Liver (tissue), 9 donors: ENCODE results near the gene ALDH1A1. TPM values are rescaled to one million over a fixed set of nuclear protein-coding genes. Genes with fewer than 3 reads are reported as not detected.
A peak's percentile ranks its signal among the peaks of the same experiment; 100 is the strongest.

Experiments used
- DNase-seq: peaks from one replicate; pipeline ENCODE4 v3.0.0-alpha.2; 2017; ENCODE audit warnings: low spot score
- H3K27ac ChIP-seq, 2 donors: one replicate each; pipeline ENCODE4 v1.7.0; 2013; ENCODE audit warnings: inconsistent platforms in 2 of 2, low read length in 2 of 2, control low read depth in 1 of 2, low read depth in 1 of 2, mild to moderate bottlenecking in 1 of 2
- H3K27me3 ChIP-seq, 4 donors: one replicate each; pipeline versions ENCODE4 v1.6.1 to v1.7.0; 2013; ENCODE audit warnings: low read length in 3 of 4, inconsistent platforms in 1 of 4, mild to moderate bottlenecking in 1 of 4, moderate library complexity in 1 of 4; ENCODE audit not compliant: control insufficient read depth in 4 of 4, insufficient read depth in 4 of 4
- H3K36me3 ChIP-seq, 4 donors: one replicate each; pipeline versions ENCODE4 v1.6.1 to v1.7.0; 2013; ENCODE audit warnings: low read length in 3 of 4, mild to moderate bottlenecking in 3 of 4, low read depth in 1 of 4, moderate library complexity in 1 of 4; ENCODE audit not compliant: control insufficient read depth in 4 of 4, insufficient read depth in 3 of 4
- H3K4me1 ChIP-seq, 4 donors: one replicate each; pipeline versions ENCODE4 v1.6.1 to v1.7.0; 2013; ENCODE audit warnings: low read length in 3 of 4, mild to moderate bottlenecking in 3 of 4, moderate library complexity in 1 of 4; ENCODE audit not compliant: control insufficient read depth in 4 of 4, insufficient read depth in 4 of 4
- H3K4me3 ChIP-seq, 3 donors: one replicate each; pipeline versions ENCODE4 v1.6.1 to v1.7.0; 2013; ENCODE audit warnings: low read length in 3 of 3, control low read depth in 1 of 3, low read depth in 1 of 3, mild to moderate bottlenecking in 1 of 3
- H3K9ac ChIP-seq, 2 donors: one replicate each; pipeline ENCODE4 v1.7.0; 2013; ENCODE audit warnings: low read length in 2 of 2, mild to moderate bottlenecking in 2 of 2, moderate library complexity in 2 of 2, control low read depth in 1 of 2, low read depth in 1 of 2
- H3K9me3 ChIP-seq, 4 donors: one replicate each; pipeline versions ENCODE4 v1.6.1 to v1.7.0; 2013; ENCODE audit warnings: low read length in 3 of 4; ENCODE audit not compliant: control insufficient read depth in 4 of 4
- ATF3 ChIP-seq: IDR thresholded peaks from 2 replicates; pipeline ENCODE4 v1.6.1; 2016; ENCODE audit warnings: antibody characterized with exemption
- EGR1 ChIP-seq, 2 donors: IDR thresholded peaks; 2 replicates each; pipeline ENCODE4 v1.6.1; 2016 to 2018; ENCODE audit warnings: antibody characterized with exemption in 2 of 2, low read depth in 2 of 2
- FOXA1 ChIP-seq: IDR thresholded peaks from 2 replicates; pipeline ENCODE4 v1.6.1; 2016; ENCODE audit warnings: antibody characterized with exemption
- FOXA2 ChIP-seq: IDR thresholded peaks from 2 replicates; pipeline ENCODE4 v1.6.1; 2016; ENCODE audit warnings: antibody characterized with exemption
- GABPA ChIP-seq, 2 donors: IDR thresholded peaks in 1 of 2; conservative IDR thresholded peaks in 1 of 2; 2 replicates each; pipeline ENCODE4 v1.6.1; 2016; ENCODE audit warnings: antibody characterized with exemption in 2 of 2, mild to moderate bottlenecking in 1 of 2, moderate library complexity in 1 of 2
- HNF4A ChIP-seq, 2 donors: conservative IDR thresholded peaks; 2 replicates each; pipeline ENCODE4 v1.6.1; 2016; ENCODE audit warnings: antibody characterized with exemption in 2 of 2, mild to moderate bottlenecking in 2 of 2
- HNF4G ChIP-seq: IDR thresholded peaks from 2 replicates; pipeline ENCODE4 v1.6.1; 2016; ENCODE audit warnings: antibody characterized with exemption
- JUND ChIP-seq, 2 donors: IDR thresholded peaks; 2 replicates each; pipeline ENCODE4 v1.6.1; 2016; ENCODE audit warnings: antibody characterized with exemption in 2 of 2
- NR2F2 ChIP-seq: IDR thresholded peaks from 2 replicates; pipeline ENCODE4 v1.6.1; 2016; ENCODE audit warnings: antibody characterized with exemption
- RAD21 ChIP-seq, 2 donors: IDR thresholded peaks; 2 replicates each; pipeline ENCODE4 v1.6.1; 2016; ENCODE audit warnings: antibody characterized with exemption in 2 of 2, mild to moderate bottlenecking in 2 of 2
- RXRA ChIP-seq, 2 donors: IDR thresholded peaks; 2 replicates each; pipeline ENCODE4 v1.6.1; 2017 to 2018; ENCODE audit warnings: antibody characterized with exemption in 2 of 2, mild to moderate bottlenecking in 1 of 2
- SP1 ChIP-seq: IDR thresholded peaks from 2 replicates; pipeline ENCODE4 v1.6.1; 2018; ENCODE audit warnings: antibody characterized with exemption, mild to moderate bottlenecking
- TAF1 ChIP-seq: conservative IDR thresholded peaks from 2 replicates; pipeline ENCODE4 v1.6.1; 2016; ENCODE audit warnings: antibody characterized with exemption, mild to moderate bottlenecking
- YY1 ChIP-seq: IDR thresholded peaks from 2 replicates; pipeline ENCODE4 v1.6.1; 2016; ENCODE audit warnings: antibody characterized with exemption, mild to moderate bottlenecking
- WGBS: extraction: QIAGEN DNeasy Blood & Tissue Kit; methylation state at CpG from one replicate; pipeline ENCODE4 v1.1.7; 2013; 5-methylcytosine and 5-hydroxymethylcytosine counted together
- polyA plus RNA-seq, 2 donors: library from polyadenylated mRNA; stranded (reverse) in 1 of 2; unstranded in 1 of 2; fragments of 200-250 nt in 1 of 2; fragments of >200 nt in 1 of 2; fragmentation: Nextera tagmentation in 1 of 2; extraction: Ambion mirVana in 1 of 2; gene quantifications; one replicate each; pipeline versions ENCODE4 v1.2.1 to v1.2.3, GENCODE V29; 2013 to 2015
- total RNA-seq, 2 donors: library from RNA; depleted of rRNA; stranded (reverse); fragments of >200 nt; gene quantifications; one replicate each; pipeline ENCODE4 v1.2.3, GENCODE V29; 2014
- TF ChIP-seq, protein P1 (sequence below): fragments of 150-350 bp; IDR thresholded peaks from 2 replicates; pipeline ENCODE4 v1.5.1; 2017; ENCODE audit warnings: improper control_type of control experiment, low read depth, low read length; ENCODE audit not compliant: missing input control
- TF ChIP-seq, protein P2 (sequence below): IDR thresholded peaks from 2 replicates; pipeline ENCODE4 v1.6.1; 2016; ENCODE audit warnings: antibody characterized with exemption
- TF ChIP-seq, protein P3 (sequence below): IDR thresholded peaks from 2 replicates; pipeline ENCODE4 v1.6.1; 2016; ENCODE audit warnings: antibody characterized with exemption, mild to moderate bottlenecking
- TF ChIP-seq, protein P4 (sequence below): IDR thresholded peaks from 2 replicates; pipeline ENCODE4 v1.6.1; 2016; ENCODE audit warnings: antibody characterized with exemption
- donor health status: healthy.
- donor health status: healthy.
- donor health status: healthy.
- donor health status: healthy.
- donor health status: healthy.

The ALDH1A1 gene
- total and polyA plus RNA-seq, 4 donors, result 118 to 433 (median 193) TPM

DNA sequence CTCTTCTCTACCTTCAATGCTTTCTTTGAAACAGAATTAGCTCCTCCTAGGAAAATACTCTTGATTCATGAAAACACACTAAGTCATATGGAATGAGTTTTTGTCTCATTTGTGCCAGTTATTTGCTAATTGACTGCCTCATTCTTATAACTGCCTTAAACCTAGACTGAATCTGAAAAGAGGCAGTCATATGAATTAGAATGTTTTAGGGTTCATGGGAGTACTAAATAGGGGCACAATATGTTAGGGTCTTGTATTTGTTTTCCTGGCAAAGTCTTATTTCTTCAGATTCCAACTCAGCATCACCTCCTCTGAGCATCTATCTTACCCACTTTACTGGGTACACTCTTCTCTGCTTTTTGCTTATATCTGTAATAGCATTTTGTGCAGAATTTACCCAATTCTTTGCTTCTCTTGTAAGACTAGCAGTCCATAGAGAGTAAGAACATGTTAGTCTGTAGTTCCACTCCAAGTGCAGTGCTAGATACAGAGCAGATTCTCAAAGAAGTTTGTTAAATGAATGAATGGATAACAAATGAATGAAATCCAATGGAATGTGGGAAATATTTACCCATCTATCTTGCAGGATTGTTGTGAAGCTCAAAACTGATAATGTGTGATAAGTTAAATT, 43.9 kb upstream of the ALDH1A1 start:
- DNase-seq, result no peak
- Histone ChIP-seq H3K27ac (peak overlapping the region; percentile 84 to 95), H3K9ac (peak overlapping the region; percentile 4 to 77), H3K9me3 (no peaks in the 10 kb centered on the region), H3K4me1 (peaks cover 2 to 26% (median 3%) of the 10 kb centered on the region in 4 donors), H3K27me3 (no peaks in the 10 kb centered on the region), H3K36me3 (no peaks in the 10 kb centered on the region), H3K4me3 (peak overlapping the region in 1 of 3 donors; percentile 22)
- TF ChIP-seq ATF3, result no peak
- TF ChIP-seq JUND (IDR thresholded peaks at IDR 0.05), result no peak
- TF ChIP-seq NR2F2, result no peak
- TF ChIP-seq EGR1 (IDR thresholded peaks at IDR 0.05; ENCODE audit: low read depth in 2 of 2), result no peak
- no peak for TF ChIP-seq YY1
- TF ChIP-seq SP1, result no peak

DNA sequence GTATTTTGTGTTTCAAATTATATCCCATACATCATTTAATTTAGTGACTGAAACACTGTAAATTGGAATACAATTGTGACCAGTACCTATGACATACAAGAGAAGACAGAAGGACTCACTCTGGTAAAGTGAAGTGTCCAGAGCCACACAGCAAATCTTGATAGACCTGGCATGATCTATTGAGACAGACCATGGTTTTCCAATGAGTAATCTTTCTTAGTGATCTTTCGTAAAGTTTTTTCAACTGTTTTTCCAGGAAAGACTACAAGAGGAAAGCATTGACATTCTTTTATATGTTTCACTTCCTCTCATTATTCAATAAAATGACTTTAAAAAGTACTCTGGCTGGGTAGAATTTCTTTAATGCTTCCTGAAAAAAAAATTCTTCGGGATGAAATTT, 43.3 kb upstream of the ALDH1A1 start:
- no peaks in the 10 kb centered on the region for H3K27me3 ChIP-seq
- peak overlapping the region; percentile 84 to 95 for H3K27ac ChIP-seq
- DNase-seq, result no peak
- no peaks in the 10 kb centered on the region for H3K36me3 ChIP-seq
- TF ChIP-seq EGR1 (IDR thresholded peaks at IDR 0.05; ENCODE audit: low read depth in 2 of 2), result no peak
- H3K4me1 ChIP-seq, result peaks cover 2 to 26% (median 3%) of the 10 kb centered on the region in 4 donors
- no peak overlapping the region for H3K4me3 ChIP-seq
- H3K9ac ChIP-seq, result no peak overlapping the region
- WGBS, result 75% methylated on average over 2 of the region's 2 CpGs
- H3K9me3 ChIP-seq, result no peaks in the 10 kb centered on the region

GRCh38 chr9:72995131-72996024, 42.5 kb upstream of the ALDH1A1 start:
- H3K27me3 ChIP-seq, result no peaks in the 10 kb centered on the region
- DNase-seq, result no peak
- TF ChIP-seq SP1, result no peak
- no peak for TF ChIP-seq YY1
- TF ChIP-seq JUND (IDR thresholded peaks at IDR 0.05), result no peak
- TF ChIP-seq, protein P1, sequence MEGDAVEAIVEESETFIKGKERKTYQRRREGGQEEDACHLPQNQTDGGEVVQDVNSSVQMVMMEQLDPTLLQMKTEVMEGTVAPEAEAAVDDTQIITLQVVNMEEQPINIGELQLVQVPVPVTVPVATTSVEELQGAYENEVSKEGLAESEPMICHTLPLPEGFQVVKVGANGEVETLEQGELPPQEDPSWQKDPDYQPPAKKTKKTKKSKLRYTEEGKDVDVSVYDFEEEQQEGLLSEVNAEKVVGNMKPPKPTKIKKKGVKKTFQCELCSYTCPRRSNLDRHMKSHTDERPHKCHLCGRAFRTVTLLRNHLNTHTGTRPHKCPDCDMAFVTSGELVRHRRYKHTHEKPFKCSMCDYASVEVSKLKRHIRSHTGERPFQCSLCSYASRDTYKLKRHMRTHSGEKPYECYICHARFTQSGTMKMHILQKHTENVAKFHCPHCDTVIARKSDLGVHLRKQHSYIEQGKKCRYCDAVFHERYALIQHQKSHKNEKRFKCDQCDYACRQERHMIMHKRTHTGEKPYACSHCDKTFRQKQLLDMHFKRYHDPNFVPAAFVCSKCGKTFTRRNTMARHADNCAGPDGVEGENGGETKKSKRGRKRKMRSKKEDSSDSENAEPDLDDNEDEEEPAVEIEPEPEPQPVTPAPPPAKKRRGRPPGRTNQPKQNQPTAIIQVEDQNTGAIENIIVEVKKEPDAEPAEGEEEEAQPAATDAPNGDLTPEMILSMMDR, result no peak
- TF ChIP-seq NR2F2, result no peak
- TF ChIP-seq, protein P2, sequence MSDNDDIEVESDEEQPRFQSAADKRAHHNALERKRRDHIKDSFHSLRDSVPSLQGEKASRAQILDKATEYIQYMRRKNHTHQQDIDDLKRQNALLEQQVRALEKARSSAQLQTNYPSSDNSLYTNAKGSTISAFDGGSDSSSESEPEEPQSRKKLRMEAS, result no peak
- TF ChIP-seq FOXA2, result no peak
- TF ChIP-seq FOXA1, result no peak
- no peak for TF ChIP-seq HNF4G
- TF ChIP-seq, protein P3, sequence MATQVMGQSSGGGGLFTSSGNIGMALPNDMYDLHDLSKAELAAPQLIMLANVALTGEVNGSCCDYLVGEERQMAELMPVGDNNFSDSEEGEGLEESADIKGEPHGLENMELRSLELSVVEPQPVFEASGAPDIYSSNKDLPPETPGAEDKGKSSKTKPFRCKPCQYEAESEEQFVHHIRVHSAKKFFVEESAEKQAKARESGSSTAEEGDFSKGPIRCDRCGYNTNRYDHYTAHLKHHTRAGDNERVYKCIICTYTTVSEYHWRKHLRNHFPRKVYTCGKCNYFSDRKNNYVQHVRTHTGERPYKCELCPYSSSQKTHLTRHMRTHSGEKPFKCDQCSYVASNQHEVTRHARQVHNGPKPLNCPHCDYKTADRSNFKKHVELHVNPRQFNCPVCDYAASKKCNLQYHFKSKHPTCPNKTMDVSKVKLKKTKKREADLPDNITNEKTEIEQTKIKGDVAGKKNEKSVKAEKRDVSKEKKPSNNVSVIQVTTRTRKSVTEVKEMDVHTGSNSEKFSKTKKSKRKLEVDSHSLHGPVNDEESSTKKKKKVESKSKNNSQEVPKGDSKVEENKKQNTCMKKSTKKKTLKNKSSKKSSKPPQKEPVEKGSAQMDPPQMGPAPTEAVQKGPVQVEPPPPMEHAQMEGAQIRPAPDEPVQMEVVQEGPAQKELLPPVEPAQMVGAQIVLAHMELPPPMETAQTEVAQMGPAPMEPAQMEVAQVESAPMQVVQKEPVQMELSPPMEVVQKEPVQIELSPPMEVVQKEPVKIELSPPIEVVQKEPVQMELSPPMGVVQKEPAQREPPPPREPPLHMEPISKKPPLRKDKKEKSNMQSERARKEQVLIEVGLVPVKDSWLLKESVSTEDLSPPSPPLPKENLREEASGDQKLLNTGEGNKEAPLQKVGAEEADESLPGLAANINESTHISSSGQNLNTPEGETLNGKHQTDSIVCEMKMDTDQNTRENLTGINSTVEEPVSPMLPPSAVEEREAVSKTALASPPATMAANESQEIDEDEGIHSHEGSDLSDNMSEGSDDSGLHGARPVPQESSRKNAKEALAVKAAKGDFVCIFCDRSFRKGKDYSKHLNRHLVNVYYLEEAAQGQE, result no peak
- TF ChIP-seq RAD21 (IDR thresholded peaks at IDR 0.05), result no peak
- no peak for TF ChIP-seq ATF3
- no peak for TF ChIP-seq EGR1 (IDR thresholded peaks at IDR 0.05; ENCODE audit: low read depth in 2 of 2)
- TF ChIP-seq, protein P4, sequence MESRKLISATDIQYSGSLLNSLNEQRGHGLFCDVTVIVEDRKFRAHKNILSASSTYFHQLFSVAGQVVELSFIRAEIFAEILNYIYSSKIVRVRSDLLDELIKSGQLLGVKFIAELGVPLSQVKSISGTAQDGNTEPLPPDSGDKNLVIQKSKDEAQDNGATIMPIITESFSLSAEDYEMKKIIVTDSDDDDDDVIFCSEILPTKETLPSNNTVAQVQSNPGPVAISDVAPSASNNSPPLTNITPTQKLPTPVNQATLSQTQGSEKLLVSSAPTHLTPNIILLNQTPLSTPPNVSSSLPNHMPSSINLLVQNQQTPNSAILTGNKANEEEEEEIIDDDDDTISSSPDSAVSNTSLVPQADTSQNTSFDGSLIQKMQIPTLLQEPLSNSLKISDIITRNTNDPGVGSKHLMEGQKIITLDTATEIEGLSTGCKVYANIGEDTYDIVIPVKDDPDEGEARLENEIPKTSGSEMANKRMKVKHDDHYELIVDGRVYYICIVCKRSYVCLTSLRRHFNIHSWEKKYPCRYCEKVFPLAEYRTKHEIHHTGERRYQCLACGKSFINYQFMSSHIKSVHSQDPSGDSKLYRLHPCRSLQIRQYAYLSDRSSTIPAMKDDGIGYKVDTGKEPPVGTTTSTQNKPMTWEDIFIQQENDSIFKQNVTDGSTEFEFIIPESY, result no peak
- TF ChIP-seq RXRA (IDR thresholded peaks at IDR 0.05), result no peak
- TF ChIP-seq TAF1, result no peak
- TF ChIP-seq GABPA (IDR thresholded peaks at IDR 0.05 in 1 of 2, conservative IDR thresholded peaks at IDR 0.05 in 1 of 2), result no peak
- no peak for TF ChIP-seq HNF4A (conservative IDR thresholded peaks at IDR 0.05)
- 84% methylated on average over 5 of the region's 5 CpGs for WGBS
- peaks cover 2 to 33% (median 9%) of the 10 kb centered on the region in 4 donors for H3K4me1 ChIP-seq
- no peak overlapping the region for H3K4me3 ChIP-seq
- no peak overlapping the region for H3K9ac ChIP-seq
- no peaks in the 10 kb centered on the region for H3K9me3 ChIP-seq
- no peaks in the 10 kb centered on the region for H3K36me3 ChIP-seq
- H3K27ac ChIP-seq, result no peak overlapping the region
